ENCODE data around the gene CCM2L. TPM values are rescaled to one million over a fixed set of nuclear protein-coding genes. Genes with fewer than 3 reads are reported as not detected.
"Not testable (repeated sequence)": the region's sequence is repeated elsewhere in the genome, so short reads cannot be mapped to it uniquely, and the experiment has no call there.

The CCM2L gene
- total RNA-seq, 1 donor from 2014 or later: 8.6 TPM

- Histone ChIP-seq H3K27me3 (peaks cover 4% of the 10 kb centered on the region), H3K4me1 (peaks cover 7% of the 10 kb centered on the region), H3K9me3 (no peaks in the 10 kb centered on the region), H3K36me3 (no peaks in the 10 kb centered on the region), H3K27ac (no peak overlapping the region), H3K4me3 (no peak overlapping the region)
- intact Hi-C loops (cut with DNase I): no loop called here
- DNase-seq (ENCODE audit: extremely low spot score in 2 of 2): no peak
- TF ChIP-seq POLR2AphosphoS5 (IDR thresholded peaks at IDR 0.05; ENCODE audit: insufficient read depth in 1 of 2, low read depth in 1 of 2) (no peak), POLR2A (IDR thresholded peaks at IDR 0.05) (no peak), CTCF (IDR thresholded peaks at IDR 0.05) (no peak)
Observed at GRCh38 chr20:32029561-32029960, 19.3 kb downstream of the CCM2L start.

- no peak for DNase-seq (ENCODE audit: extremely low spot score in 2 of 2)
- H3K36me3 ChIP-seq: no peaks in the 10 kb centered on the region
- TF ChIP-seq CTCF (IDR thresholded peaks at IDR 0.05) (peak; percentile 68 to 80 (median 79)), POLR2A (IDR thresholded peaks at IDR 0.05) (no peak), POLR2AphosphoS5 (IDR thresholded peaks at IDR 0.05; ENCODE audit: insufficient read depth in 1 of 2, low read depth in 1 of 2) (peak in 1 of 2 donors; percentile 41)
- H3K4me1 ChIP-seq: peaks cover 7% of the 10 kb centered on the region
- intact Hi-C loops (cut with DNase I): loop anchor here (10.0 kb wide), 2 partner anchors 176 to 206 kb away; no protein-coding TSS in a partner anchor
- no peaks in the 10 kb centered on the region for H3K9me3 ChIP-seq
- peaks cover 4% of the 10 kb centered on the region for H3K27me3 ChIP-seq
- peak overlapping the region; percentile 2 to 13 for H3K4me3 ChIP-seq
- no peak overlapping the region for H3K27ac ChIP-seq
Observed at GRCh38 chr20:32031007-32031958, 21.0 kb downstream of the CCM2L start.

- H3K36me3 ChIP-seq: no peaks in the 10 kb centered on the region
- H3K9me3 ChIP-seq: no peaks in the 10 kb centered on the region
- H3K27me3 ChIP-seq: peaks cover 4% of the 10 kb centered on the region
- H3K4me3 ChIP-seq: no peak overlapping the region
- TF ChIP-seq POLR2AphosphoS5 (IDR thresholded peaks at IDR 0.05; ENCODE audit: insufficient read depth in 1 of 2, low read depth in 1 of 2) (no peak), POLR2A (IDR thresholded peaks at IDR 0.05) (no peak), CTCF (IDR thresholded peaks at IDR 0.05) (no peak)
- intact Hi-C loops (cut with DNase I): loop anchor here (10.0 kb wide), 2 partner anchors 179 to 209 kb away; no protein-coding TSS in a partner anchor
- no peak overlapping the region for H3K27ac ChIP-seq
- DNase-seq (ENCODE audit: extremely low spot score in 2 of 2): no peak
- peaks cover 7% of the 10 kb centered on the region for H3K4me1 ChIP-seq
Observed at GRCh38 chr20:32033316-32033715, 23.1 kb downstream of the CCM2L start.

- H3K4me3 ChIP-seq; H3K4me1 ChIP-seq; DNase-seq (ENCODE audit: extremely low spot score in 2 of 2); H3K9me3 ChIP-seq; H3K36me3 ChIP-seq; H3K27me3 ChIP-seq; H3K27ac ChIP-seq: not testable (repeated sequence)
- intact Hi-C loops (cut with DNase I): loop anchor here (10.0 kb wide), 2 partner anchors 179 to 209 kb away; no protein-coding TSS in a partner anchor
Observed at GRCh38 chr20:32033721-32034120, 23.5 kb downstream of the CCM2L start.

GRCh38 chr20:32034581-32035425 lies 24.6 kb downstream of the CCM2L start:
- H3K4me1 ChIP-seq: peaks cover 7% of the 10 kb centered on the region
- TF ChIP-seq POLR2AphosphoS5 (IDR thresholded peaks at IDR 0.05; ENCODE audit: insufficient read depth in 1 of 2, low read depth in 1 of 2) (no peak), POLR2A (IDR thresholded peaks at IDR 0.05) (no peak), CTCF (IDR thresholded peaks at IDR 0.05) (no peak)
- DNase-seq (ENCODE audit: extremely low spot score in 2 of 2): no peak
- intact Hi-C loops (cut with DNase I): loop anchor here (10.0 kb wide), 2 partner anchors 180 to 210 kb away; no protein-coding TSS in a partner anchor
- H3K27ac ChIP-seq: no peak overlapping the region
- H3K9me3 ChIP-seq: no peaks in the 10 kb centered on the region
- no peak overlapping the region for H3K4me3 ChIP-seq
- no peaks in the 10 kb centered on the region for H3K36me3 ChIP-seq
- peaks cover 4% of the 10 kb centered on the region for H3K27me3 ChIP-seq
